HepG2 (cell line): ENCODE measurements around the gene SF3B6. TPM values are rescaled to one million over a fixed set of nuclear protein-coding genes. Genes with fewer than 3 reads are reported as not detected.

ENCODE experiments used
- BRD4 ChIP-seq: sonication (generic); formaldehyde crosslinking; IDR thresholded peaks from 2 replicates; pipeline ENCODE4 v1.4.0; 2020; ENCODE audit warnings: missing genetic modification reagents
- EED ChIP-seq: sonication (generic); formaldehyde crosslinking; IDR thresholded peaks from 2 replicates; pipeline ENCODE4 v1.5.0; 2020; ENCODE audit warnings: mild to moderate bottlenecking, missing genetic modification reagents
- FOXA1 ChIP-seq, 2 experiments: fragments of 450-650 bp in 1 of 2; sonication (generic) in 1 of 2; formaldehyde crosslinking in 1 of 2; IDR thresholded peaks; 2 replicates each; pipeline versions ENCODE4 v1.4.0 to v1.6.1; 2016 to 2020; ENCODE audit warnings: missing genetic modification reagents in 1 of 2
- FOXJ3 ChIP-seq: sonication (generic); formaldehyde crosslinking; IDR thresholded peaks from 2 replicates; pipeline ENCODE4 v1.4.0; 2020; ENCODE audit warnings: missing genetic modification reagents, mild to moderate bottlenecking, borderline replicate concordance
- GZF1 ChIP-seq: sonication (generic); formaldehyde crosslinking; IDR thresholded peaks from 2 replicates; pipeline ENCODE4 v1.5.1; 2020; ENCODE audit warnings: mild to moderate bottlenecking, missing genetic modification reagents
- HES4 ChIP-seq: sonication (generic); formaldehyde crosslinking; IDR thresholded peaks from 2 replicates; pipeline ENCODE4 v1.9.0; 2021; ENCODE audit warnings: mild to moderate bottlenecking, missing genetic modification reagents, borderline replicate concordance
- JDP2 ChIP-seq: sonication (generic); formaldehyde crosslinking; IDR thresholded peaks from 2 replicates; pipeline ENCODE4 v1.8.1; 2022; ENCODE audit warnings: missing genetic modification reagents, borderline replicate concordance
- PREB ChIP-seq: sonication (generic); formaldehyde crosslinking; IDR thresholded peaks from 2 replicates; pipeline ENCODE4 v1.4.0; 2020; ENCODE audit warnings: missing genetic modification reagents
- RBM39 ChIP-seq: fragments of 200-400 bp; formaldehyde crosslinking; IDR thresholded peaks from one replicate; pipeline ENCODE4 v1.6.1; 2018; ENCODE audit warnings: antibody characterized with exemption, mild to moderate bottlenecking, low read depth, low read length; ENCODE audit not compliant: poor library complexity, severe bottlenecking
- RCOR2 ChIP-seq: IDR thresholded peaks from 2 replicates; pipeline ENCODE4 v1.6.1; 2016; ENCODE audit warnings: missing biosample characterization, missing genetic modification reagents
- RNF2 ChIP-seq: fragments of 450-650 bp; conservative IDR thresholded peaks from 2 replicates; pipeline ENCODE4 v1.6.1; 2016; ENCODE audit warnings: low read depth
- SMAD1 ChIP-seq: sonication (generic); formaldehyde crosslinking; IDR thresholded peaks from 2 replicates; pipeline ENCODE4 v1.4.0; 2020; ENCODE audit warnings: missing genetic modification reagents, low read depth, mild to moderate bottlenecking, borderline replicate concordance
- SNAPC2 ChIP-seq: sonication (generic); formaldehyde crosslinking; IDR thresholded peaks from 2 replicates; pipeline ENCODE4 v1.8.1; 2022; ENCODE audit warnings: mild to moderate bottlenecking, missing genetic modification reagents
- TCF7L2 ChIP-seq: IDR thresholded peaks from 2 replicates; pipeline ENCODE4 v1.6.1; 2011; ENCODE audit warnings: mild to moderate bottlenecking, low read depth, low read length, moderate library complexity
- ZBTB38 ChIP-seq: sonication (generic); formaldehyde crosslinking; IDR thresholded peaks from 2 replicates; pipeline ENCODE4 v1.5.1; 2020; ENCODE audit warnings: mild to moderate bottlenecking, missing genetic modification reagents
- ZNF354B ChIP-seq: sonication (generic); formaldehyde crosslinking; IDR thresholded peaks from 2 replicates; pipeline ENCODE4 v1.8.0; 2022; ENCODE audit warnings: mild to moderate bottlenecking, missing genetic modification reagents
- ZNF609 ChIP-seq: sonication (generic); formaldehyde crosslinking; IDR thresholded peaks from 2 replicates; pipeline ENCODE4 v1.4.0; 2020; ENCODE audit warnings: mild to moderate bottlenecking, missing genetic modification reagents, borderline replicate concordance
- ZNF687 ChIP-seq: sonication (generic); formaldehyde crosslinking; IDR thresholded peaks from 2 replicates; pipeline ENCODE4 v1.5.1; 2020; ENCODE audit warnings: mild to moderate bottlenecking, missing genetic modification reagents, moderate library complexity
- ZNF850 ChIP-seq: sonication (generic); formaldehyde crosslinking; conservative IDR thresholded peaks from 2 replicates; pipeline ENCODE4 v1.9.0; 2021; ENCODE audit warnings: mild to moderate bottlenecking, missing genetic modification reagents
- polyA plus RNA-seq, 8 experiments: library from polyadenylated mRNA; depleted of rRNA in 3 of 8; stranded (reverse) in 7 of 8; unstranded in 1 of 8; fragments of >200 nt; fragmentation: Illumina TruSeq in 4 of 8; extraction: Trizol in 4 of 8; gene quantifications; 2 replicates each; pipeline versions ENCODE4 v1.2.1 to v1.2.3, GENCODE V29; 2011 to 2016; ENCODE audit warnings: low read depth in 4 of 8, missing spikeins in 1 of 8, mixed read lengths in 1 of 8; ENCODE audit not compliant: insufficient read depth in 1 of 8
- total RNA-seq, 5 experiments: library from RNA; depleted of rRNA; stranded (reverse); fragments of >200 nt; fragmentation: Illumina TruSeq; extraction: Trizol; gene quantifications; 2 replicates each; pipeline ENCODE4 v1.2.3, GENCODE V29; 2016; ENCODE audit warnings: low read depth in 1 of 5

SF3B6 gene
- total and polyA plus RNA-seq, 2 of the 13 experiments (the other 11 are each of a cell fraction or from before 2014, with no cell fraction given): 177 to 182 TPM

- TF ChIP-seq ZNF609 (CRISPR knock-in tag) (peak; percentile 79), HES4 (CRISPR knock-in tag) (peak; percentile 53; the same call in 1 of the 2 replicates), BRD4 (peak; percentile 46; the same call in 1 of the 2 replicates), RBM39 (no peak), GZF1 (CRISPR knock-in tag) (peak; percentile 54; the same call in 1 of the 2 replicates), ZNF850 (0 out of 2 replicates have a peak, but pooled peaks have one; percentile 77), EED (CRISPR knock-in tag) (no peak; the same call in 1 of the 2 replicates), ZNF687 (CRISPR knock-in tag) (peak; percentile 97), PREB (no peak), ZNF354B (CRISPR knock-in tag) (no peak; the same call in 1 of the 2 replicates), SMAD1 (CRISPR knock-in tag) (no peak; the same call in 1 of the 2 replicates), ZBTB38 (CRISPR knock-in tag) (peak; percentile 84; the same call in 1 of the 2 replicates), RNF2 (peak; percentile 28; the same call in 1 of the 2 replicates), FOXA1 (IDR thresholded peaks at IDR 0.05) (no peak), FOXA1 (CRISPR knock-in tag; IDR thresholded peaks at IDR 0.05) (no peak; the same call in 1 of the 2 replicates), JDP2 (CRISPR knock-in tag) (no peak), RCOR2 (peak; percentile 74), SNAPC2 (CRISPR knock-in tag) (no peak; the same call in 1 of the 2 replicates), TCF7L2 (no peak), FOXJ3 (CRISPR knock-in tag) (0 out of 2 replicates have a peak, but pooled peaks have one; percentile 63)
These were observed 7.7 kb upstream of the SF3B6 start (continued) for GRCh38 chr2:24083567-24084385.
